GM19438 (cell line): ENCODE data around the gene ZNF496.
"Not testable (repeated sequence)": the region's sequence is repeated elsewhere in the genome, so short reads cannot be mapped to it uniquely, and the experiment has no call there.

ENCODE experiments used
- ATAC-seq: cut with Tn5 transposase; IDR thresholded peaks from one replicate; pipeline ENCODE4 v1.9.1; 2021; ENCODE audit warnings: low read depth; ENCODE audit not compliant: unreplicated experiment

Gene ZNF496

GRCh38 chr1:247360116-247360898, 28.6 kb upstream of the ZNF496 start:
- peak; percentile 35 for ATAC-seq

DNA sequence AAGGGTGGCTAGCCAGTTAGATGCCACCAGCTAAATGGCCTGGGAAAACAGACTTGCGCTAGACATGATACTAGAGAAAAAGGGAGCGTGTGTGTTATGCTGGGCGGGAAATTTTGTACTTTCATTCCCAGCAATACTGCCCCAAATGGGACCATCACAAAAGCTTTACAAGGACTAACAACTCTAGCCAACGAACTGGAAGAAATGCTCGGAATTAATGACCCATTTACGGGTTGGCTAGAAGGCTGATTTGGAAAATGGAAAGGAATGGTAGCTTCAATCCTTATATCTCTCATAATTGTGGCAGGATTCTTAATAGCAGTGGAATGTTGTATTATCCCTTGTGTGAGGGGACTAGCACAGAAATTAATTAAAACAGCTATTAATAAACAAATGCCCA, 27.9 kb upstream of the ZNF496 start:
- ATAC-seq, result no peak

GRCh38 chr1:247358920-247359319, 27.3 kb upstream of the ZNF496 start:
- ATAC-seq, result no peak

GRCh38 chr1:247357781-247358211, 26.1 kb upstream of the ZNF496 start:
- peak; percentile 26 for ATAC-seq

DNA sequence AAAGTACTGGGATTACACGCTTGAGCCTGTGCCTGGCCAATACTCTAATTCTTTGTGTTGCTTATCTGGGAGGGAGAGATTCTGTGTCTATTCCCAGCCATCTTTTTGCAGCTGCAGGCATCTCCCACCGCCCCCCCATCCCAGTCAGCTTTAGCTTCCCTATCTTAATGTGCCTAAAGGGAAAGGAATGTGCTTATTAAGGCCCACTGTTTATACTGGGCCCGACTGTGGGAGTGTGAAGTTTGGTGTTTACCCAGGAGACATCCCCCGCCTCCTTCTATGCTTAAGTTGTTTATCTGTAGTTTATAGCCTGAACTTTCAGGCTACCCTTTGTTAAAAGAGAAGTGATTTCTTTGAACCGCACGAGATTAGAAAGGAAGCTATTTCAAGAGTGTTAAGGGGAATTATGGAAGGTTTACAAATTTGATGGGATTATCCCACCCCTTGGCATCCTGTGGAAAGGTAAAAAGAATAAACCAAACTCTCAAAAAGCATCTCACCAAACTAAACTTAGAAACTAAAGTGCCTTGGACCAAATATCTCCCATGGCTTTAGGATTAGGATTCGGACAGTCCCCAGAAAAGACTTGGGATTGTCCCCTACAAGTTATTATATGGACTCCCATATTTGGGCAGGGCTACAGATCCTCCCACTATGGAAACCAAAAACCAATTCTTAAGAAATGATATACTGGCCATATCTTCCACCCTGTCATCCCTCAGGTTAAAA, 25.5 kb upstream of the ZNF496 start:
- peak; percentile 54 for ATAC-seq

DNA sequence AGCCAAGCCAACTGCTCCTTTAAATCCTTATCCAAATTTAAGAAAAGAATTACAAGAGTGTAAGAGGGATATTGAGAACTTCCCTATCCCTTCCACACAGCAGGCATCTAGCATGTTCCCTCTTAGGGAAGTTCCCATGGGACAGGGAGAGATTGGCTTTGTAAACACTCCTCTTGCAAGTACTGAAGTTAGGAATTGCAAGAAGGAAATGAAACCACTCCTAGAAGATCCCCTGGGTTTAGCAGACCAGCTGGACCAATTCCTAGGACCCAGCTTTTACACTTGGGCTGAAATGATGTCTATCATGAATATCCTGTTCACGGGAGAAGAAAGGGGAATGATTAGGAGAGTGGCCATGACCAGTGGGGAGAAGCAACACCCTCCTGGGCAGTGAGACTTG, 23.5 kb upstream of the ZNF496 start:
- not testable (repeated sequence) for ATAC-seq

DNA sequence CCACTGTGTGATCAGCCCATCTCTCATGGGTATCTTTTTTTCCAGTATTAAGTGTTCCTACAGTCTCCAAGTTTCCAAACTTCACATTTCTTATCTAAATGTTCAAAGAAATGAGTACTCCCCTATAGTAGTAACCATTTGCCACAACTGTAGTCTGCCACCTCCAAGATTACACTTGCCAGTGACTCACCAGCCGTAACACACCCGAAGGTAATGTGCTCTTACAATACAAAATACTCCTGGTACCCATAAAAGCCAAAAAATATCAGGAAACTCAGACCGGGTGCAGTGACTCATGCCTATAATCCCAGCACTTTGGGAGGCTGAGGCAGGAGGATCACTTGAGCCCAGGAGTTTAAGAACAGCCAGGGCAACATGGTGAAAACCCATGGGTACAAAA, 20.5 kb upstream of the ZNF496 start:
- no peak for ATAC-seq

DNA sequence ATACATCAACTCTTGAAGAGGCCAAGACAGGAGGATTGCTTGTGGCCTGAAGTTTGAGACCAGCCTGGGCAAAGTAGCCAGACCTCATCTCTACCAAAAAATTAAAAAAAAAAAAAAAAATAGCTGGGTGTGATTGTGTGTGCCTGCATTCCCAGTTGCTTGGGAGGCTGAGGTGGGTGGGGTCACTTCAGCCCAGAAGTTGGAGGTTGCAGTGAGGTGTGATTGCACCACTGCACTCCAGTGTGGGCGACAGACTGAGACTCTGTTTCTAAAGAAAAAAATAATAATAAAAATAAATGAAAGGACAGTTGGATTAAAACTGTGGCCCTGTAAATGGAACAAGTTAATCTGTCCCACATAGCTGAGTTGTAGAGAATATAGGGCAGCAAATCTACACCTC, 18.9 kb upstream of the ZNF496 start:
- ATAC-seq, result no peak

GRCh38 chr1:247347477-247348222, 16.0 kb upstream of the ZNF496 start:
- ATAC-seq, result no peak

DNA sequence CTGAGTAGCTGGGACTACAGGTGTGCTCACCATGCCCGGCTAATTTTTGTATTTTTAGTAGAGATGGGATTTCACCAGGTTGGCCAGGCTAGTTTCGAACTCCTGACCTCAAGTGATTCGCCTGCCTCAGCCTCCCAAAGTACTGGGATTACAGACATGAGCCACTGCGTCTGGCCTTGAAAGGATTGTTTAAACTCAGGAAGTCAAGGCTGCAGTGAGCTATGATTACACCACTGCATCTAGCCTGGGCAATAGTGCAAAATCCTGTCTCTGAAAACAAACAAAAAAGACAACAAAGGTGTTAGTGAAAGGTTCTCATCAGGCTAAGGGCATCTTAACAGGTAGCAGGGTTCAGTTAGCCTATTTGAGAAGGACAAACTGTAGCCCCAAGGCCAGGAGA, 14.2 kb upstream of the ZNF496 start:
- no peak for ATAC-seq

DNA sequence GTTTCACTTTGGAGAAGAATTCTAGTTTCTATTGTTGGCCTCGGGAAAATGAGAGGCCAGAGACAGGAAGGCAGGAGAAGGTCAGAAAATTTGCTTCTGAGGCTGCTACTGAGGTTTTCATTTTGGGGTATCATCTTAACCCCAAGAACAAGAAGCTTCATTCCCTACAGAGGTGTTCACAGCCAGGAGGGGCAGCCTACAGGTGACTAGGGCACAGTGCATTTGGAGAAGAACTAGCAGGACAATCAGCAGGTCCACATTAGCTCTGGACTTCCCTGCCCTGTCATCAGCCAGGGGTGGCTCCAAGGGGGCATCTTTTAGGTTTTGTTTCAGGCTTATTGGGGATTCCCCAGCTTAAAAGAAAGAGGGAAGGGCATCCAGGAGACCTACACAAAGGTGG, 12.1 kb upstream of the ZNF496 start:
- ATAC-seq, result no peak

GRCh38 chr1:247338723-247339275, 7.1 kb upstream of the ZNF496 start:
- ATAC-seq, result no peak

GRCh38 chr1:247337961-247338360, 6.3 kb upstream of the ZNF496 start:
- no peak for ATAC-seq

DNA sequence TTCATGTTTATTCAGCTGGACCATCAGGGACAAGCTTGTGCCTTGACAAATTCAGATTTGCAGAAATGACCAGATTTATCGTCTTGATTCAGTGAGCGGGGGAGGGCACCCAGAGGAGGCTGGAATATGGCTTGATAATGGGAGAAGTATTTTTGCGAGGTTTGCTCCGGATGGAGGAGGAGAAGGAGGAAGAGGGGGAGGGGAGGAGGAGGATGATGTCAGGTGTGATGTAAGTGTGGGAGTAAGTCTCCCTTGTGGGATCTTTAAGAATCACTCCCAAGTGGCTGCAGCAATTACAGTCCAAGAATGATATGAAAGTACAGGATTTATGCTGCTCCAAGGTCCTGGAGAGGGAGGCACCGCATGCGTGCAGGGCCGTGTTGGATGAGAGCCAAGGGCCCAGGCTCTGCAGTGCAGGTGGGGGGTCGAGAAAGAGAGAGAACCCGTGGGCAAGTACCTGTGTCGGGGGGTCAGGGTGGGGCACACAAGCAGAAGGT, 5.6 kb upstream of the ZNF496 start:
- no peak for ATAC-seq

DNA sequence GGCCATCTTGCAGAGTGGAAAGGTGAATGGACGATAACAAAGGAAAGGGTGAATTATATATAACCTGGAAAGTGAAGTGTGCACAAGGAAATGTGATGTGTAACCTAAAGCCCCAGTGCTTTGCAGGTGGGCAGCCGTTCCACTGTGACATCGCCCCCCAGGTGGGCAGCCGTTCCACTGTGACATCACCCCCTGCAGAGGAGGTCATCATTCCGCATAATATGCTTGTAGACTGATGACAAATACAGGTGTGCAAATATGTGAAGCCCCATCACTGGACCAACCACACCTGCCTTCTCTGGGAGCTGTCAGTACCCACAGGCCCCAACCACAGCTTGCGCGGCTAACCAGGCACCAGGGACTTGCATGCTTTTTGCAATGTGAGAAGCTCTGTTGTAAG, 4.7 kb upstream of the ZNF496 start:
- ATAC-seq, result no peak

DNA sequence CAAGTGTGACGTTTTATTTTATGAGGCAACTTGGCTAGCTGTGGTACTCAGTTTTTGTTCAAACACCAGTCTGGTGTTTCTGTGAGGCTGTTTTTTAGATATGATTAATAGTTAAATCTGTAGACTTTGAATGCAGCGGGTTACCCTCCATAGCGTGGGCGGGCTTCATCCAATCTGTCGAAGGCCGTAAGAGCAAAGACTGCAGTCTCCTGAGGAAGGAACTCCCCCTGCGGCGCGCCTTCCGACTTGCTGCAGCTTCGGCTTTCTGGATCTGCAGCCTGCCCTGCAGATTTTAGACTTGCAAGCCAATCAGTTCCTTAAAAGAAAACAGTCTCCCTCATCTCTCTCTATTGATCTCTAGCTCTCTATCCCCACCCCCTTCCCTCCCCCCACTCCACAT, 4.2 kb upstream of the ZNF496 start:
- ATAC-seq, result no peak

DNA sequence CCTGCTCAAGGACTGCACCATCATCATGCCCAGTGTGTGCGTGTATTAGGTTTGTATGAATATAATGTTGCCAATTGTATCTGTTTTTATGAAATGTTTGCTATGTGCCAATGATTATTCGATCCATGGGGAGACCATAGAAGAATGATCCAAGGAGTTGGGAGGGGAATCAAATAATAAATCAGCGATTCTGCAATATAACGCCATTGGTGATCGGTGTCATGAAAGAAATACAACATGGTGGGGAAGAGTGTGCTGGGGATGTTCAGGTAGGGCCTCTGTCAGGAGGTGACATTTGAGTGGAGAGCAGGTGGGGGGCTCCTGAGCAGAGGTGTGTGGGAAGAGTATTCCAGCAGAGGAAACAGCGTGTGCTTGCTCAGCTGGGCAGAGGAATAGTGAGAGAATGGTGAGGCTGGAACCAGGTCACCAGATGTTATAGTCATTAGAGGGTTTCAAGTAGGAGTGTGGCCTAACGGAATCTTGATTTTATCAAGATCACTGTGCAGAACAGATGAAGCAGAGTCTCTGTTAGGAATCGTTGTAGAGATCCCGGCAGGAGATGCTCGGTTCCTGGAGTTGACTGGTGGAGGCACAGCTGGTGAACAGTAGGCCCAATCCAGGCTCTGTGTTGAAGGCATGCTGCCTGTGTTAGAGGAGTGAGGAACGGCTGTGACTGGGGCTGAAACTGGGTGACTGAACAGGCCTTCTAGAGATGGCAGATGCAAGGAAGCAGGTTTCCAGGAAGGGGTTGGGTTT, 2.9 kb upstream of the ZNF496 start:
- ATAC-seq, result no peak

DNA sequence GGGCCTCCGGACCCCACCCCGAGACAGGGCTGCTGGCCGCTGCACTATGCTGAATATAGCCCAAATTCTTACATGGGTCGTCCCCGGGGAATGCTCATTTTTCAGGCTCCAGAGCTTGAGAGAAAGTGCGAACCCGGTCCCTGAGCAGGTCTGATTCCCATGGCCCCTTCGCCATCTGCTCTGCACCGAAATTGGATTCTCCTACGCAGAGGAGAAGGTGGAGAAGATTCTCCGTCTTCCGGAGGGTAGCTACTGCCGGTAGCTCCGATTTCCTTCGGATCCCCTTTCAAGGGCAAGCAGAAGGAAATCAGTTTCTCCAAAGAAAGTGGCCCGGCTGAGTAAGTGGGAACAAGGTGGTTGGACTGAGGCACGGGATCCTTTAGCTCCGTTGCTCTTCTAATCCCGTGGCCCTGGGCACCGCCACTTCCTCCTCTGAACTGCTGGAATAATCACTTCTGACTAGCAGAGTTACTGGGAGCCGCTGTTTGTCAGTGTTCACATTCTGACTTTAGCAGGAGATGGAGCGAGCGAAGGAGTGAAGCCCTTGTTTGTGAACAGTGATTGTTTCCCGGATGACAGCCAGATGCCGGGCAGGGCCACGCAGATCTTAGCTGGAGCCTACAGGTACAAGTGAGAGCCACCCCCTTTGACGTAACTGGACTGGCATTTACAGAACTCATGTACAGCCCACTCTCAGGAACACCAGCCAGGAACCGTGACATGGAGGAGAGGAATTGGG, 1.1 kb upstream of the ZNF496 start:
- no peak for ATAC-seq

DNA sequence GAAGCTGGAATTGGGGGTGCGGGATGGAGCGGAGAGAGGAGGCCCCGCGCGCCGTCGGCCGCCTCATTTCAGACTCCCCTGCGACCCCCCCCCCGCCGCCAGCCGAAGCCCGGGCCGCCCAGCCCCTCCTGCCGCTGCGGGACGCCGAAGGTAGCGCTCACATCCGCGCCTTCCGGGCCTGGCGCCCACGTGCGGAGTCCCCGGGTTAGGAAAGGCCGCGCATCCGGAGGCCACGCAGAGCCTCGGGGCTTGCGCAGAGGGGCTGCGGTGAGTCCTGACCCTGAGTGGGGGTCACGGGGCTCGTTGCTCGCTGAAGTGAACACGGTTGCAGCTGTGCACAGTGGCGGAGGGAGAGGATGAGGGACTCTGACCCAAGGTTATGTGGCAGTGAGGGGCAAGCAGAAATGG, 552 bp upstream of the ZNF496 start:
- peak; percentile 47 for ATAC-seq

DNA sequence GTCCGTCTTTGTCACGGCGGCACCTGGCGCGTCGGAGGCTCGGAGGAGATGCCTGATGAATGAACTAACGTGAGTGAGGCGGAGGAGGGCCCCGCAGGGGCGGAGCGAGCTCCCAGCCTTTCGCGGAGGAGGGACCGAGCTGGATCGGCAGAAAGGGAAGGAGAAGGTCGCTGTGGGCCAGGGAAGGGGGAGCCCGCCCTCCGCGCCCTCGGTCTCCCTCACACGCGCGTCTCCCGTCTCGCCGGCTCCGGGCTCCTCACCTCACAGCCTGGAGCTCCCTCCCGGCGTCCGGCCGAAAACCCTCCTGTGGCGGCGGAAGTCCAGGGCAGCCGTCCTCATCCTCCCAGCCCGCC, 519 bp downstream of the ZNF496 start:
- peak; percentile 48 for ATAC-seq
